HG03342 (cell line): ENCODE data around the gene ERICH4.
"Not testable (repeated sequence)": the region's sequence is repeated elsewhere in the genome, so short reads cannot be mapped to it uniquely, and the experiment has no call there.

Source experiments
- ATAC-seq: cut with Tn5 transposase; IDR thresholded peaks from one replicate; pipeline ENCODE4 v1.9.1; 2021; ENCODE audit warnings: mild to moderate bottlenecking, moderate library complexity; ENCODE audit not compliant: unreplicated experiment

Gene ERICH4

GRCh38 chr19:41476583-41476982, 33.6 kb downstream of the ERICH4 start:
- ATAC-seq: no peak

GRCh38 chr19:41478171-41478570, 35.2 kb downstream of the ERICH4 start:
- no peak for ATAC-seq

- ATAC-seq: no peak
Observed at GRCh38 chr19:41478875-41479756, 36.2 kb downstream of the ERICH4 start.

GRCh38 chr19:41479757-41480191, 36.8 kb downstream of the ERICH4 start:
- no peak for ATAC-seq

GRCh38 chr19:41480336-41480735, 37.4 kb downstream of the ERICH4 start:
- no peak for ATAC-seq

- no peak for ATAC-seq
Observed at GRCh38 chr19:41484822-41485221, 41.9 kb downstream of the ERICH4 start.

GRCh38 chr19:41486953-41487352, 44.0 kb downstream of the ERICH4 start:
- not testable (repeated sequence) for ATAC-seq

- no peak for ATAC-seq
Observed at GRCh38 chr19:41492843-41493242, 49.9 kb downstream of the ERICH4 start.
